A673 (cell line): ENCODE measurements around the gene SLCO1B1.

Experiments used
- CTCF ChIP-seq: fragments of 300-800, 200-600 bp; sonication (generic); conservative IDR thresholded peaks from 2 replicates; pipeline ENCODE4 v1.5.1; 2017; ENCODE audit warnings: low read depth, mild to moderate bottlenecking, antibody characterized with exemption, low read length, moderate library complexity, mixed read lengths
- EZH2 ChIP-seq: fragments of 200-600 bp; sonication (generic); IDR thresholded peaks from 2 replicates; pipeline ENCODE4 v1.6.1; 2017; ENCODE audit warnings: borderline replicate concordance, low read depth, mild to moderate bottlenecking, mixed read lengths, antibody characterized with exemption, low read length; ENCODE audit not compliant: poor library complexity, severe bottlenecking

GRCh38 chr12:21190016-21190415 lies 59.0 kb downstream of the SLCO1B1 start:
- TF ChIP-seq CTCF = no peak
- no peak for TF ChIP-seq EZH2
